Stimulated activated naive B cell treated with anti-CD40 and anti-IgM and Interleukin-4, amounts not matched to agents 10 μg/mL and 1 μg/mL and 100 μg/mL, for 72 hours (primary cell): ENCODE data around the gene LY6G5B.

Experiments used
- ATAC-seq, 2 donors: fragments of 150-1000 bp; cut with Tn5 transposase; replicated peaks; 2 replicates each; pipeline ENCODE4 v1.10.0; 2021; ENCODE audit warnings: moderate library complexity in 1 of 2
- DNase-seq: peaks from one replicate; pipeline ENCODE4 v3.0.0; 2021
- H3K27ac Mint-ChIP-seq: one replicate; pipeline ENCODE4 v1.8.0; 2022; ENCODE audit warnings: mild to moderate bottlenecking, mixed read lengths
- H3K27me3 Mint-ChIP-seq, 2 donors: one replicate each; pipeline ENCODE4 v1.8.0; 2022; ENCODE audit warnings: mixed read lengths in 2 of 2
- H3K36me3 Mint-ChIP-seq, 2 donors: one replicate each; pipeline ENCODE4 v1.8.0; 2022; ENCODE audit warnings: mixed read lengths in 2 of 2, mild to moderate bottlenecking in 1 of 2
- H3K4me1 Mint-ChIP-seq, 2 donors: one replicate each; pipeline ENCODE4 v1.8.0; 2022; ENCODE audit warnings: mixed read lengths in 2 of 2, mild to moderate bottlenecking in 1 of 2
- H3K4me3 Mint-ChIP-seq, 2 donors: one replicate each; pipeline ENCODE4 v1.8.0; 2022; ENCODE audit warnings: mild to moderate bottlenecking in 2 of 2, mixed read lengths in 2 of 2, moderate library complexity in 1 of 2
- H3K9me3 Mint-ChIP-seq, 2 donors: one replicate each; pipeline ENCODE4 v1.8.0; 2022; ENCODE audit warnings: mixed read lengths in 2 of 2, mild to moderate bottlenecking in 1 of 2

Gene LY6G5B

GRCh38 chr6:31633447-31633846, 36.3 kb upstream of the LY6G5B start:
- Mint-ChIP-seq H3K36me3 (peaks cover 59 to 79% of the 10 kb centered on the region in 2 donors), H3K4me3 (no peak overlapping the region), H3K27me3 (no peaks in the 10 kb centered on the region), H3K27ac (peak overlapping the region; percentile 71), H3K9me3 (no peaks in the 10 kb centered on the region), H3K4me1 (peaks cover 11 to 34% of the 10 kb centered on the region in 2 donors)
- ATAC-seq, result no peak
- no peak for DNase-seq

GRCh38 chr6:31634131-31634530, 35.6 kb upstream of the LY6G5B start:
- Mint-ChIP-seq H3K4me3 (no peak overlapping the region), H3K4me1 (peaks cover 11 to 34% of the 10 kb centered on the region in 2 donors), H3K9me3 (no peaks in the 10 kb centered on the region), H3K27ac (peak overlapping the region; percentile 84), H3K36me3 (peaks cover 57 to 78% of the 10 kb centered on the region in 2 donors), H3K27me3 (no peaks in the 10 kb centered on the region)
- no peak for DNase-seq
- ATAC-seq, result no peak

GRCh38 chr6:31634969-31635575, 34.7 kb upstream of the LY6G5B start:
- no peak for DNase-seq
- no peaks in the 10 kb centered on the region for H3K9me3 Mint-ChIP-seq
- H3K27ac Mint-ChIP-seq, result peak overlapping the region; percentile 67
- ATAC-seq, result no peak
- no peak overlapping the region for H3K4me3 Mint-ChIP-seq
- H3K36me3 Mint-ChIP-seq, result peaks cover 51 to 75% of the 10 kb centered on the region in 2 donors
- no peaks in the 10 kb centered on the region for H3K27me3 Mint-ChIP-seq
- H3K4me1 Mint-ChIP-seq, result peaks cover 11 to 34% of the 10 kb centered on the region in 2 donors

- H3K27me3 Mint-ChIP-seq, result no peaks in the 10 kb centered on the region
- peak overlapping the region; percentile 60 for H3K27ac Mint-ChIP-seq
- DNase-seq (no peak), ATAC-seq (no peak)
- peaks cover 7 to 20% of the 10 kb centered on the region in 2 donors for H3K4me1 Mint-ChIP-seq
- no peak overlapping the region for H3K4me3 Mint-ChIP-seq
- H3K9me3 Mint-ChIP-seq, result no peaks in the 10 kb centered on the region
- H3K36me3 Mint-ChIP-seq, result peaks cover 35 to 72% of the 10 kb centered on the region in 2 donors
Observed at GRCh38 chr6:31636698-31637596, 32.8 kb upstream of the LY6G5B start.

- peaks cover 4 to 8% of the 10 kb centered on the region in 2 donors for H3K4me1 Mint-ChIP-seq
- no peaks in the 10 kb centered on the region for H3K9me3 Mint-ChIP-seq
- no peak for ATAC-seq
- no peaks in the 10 kb centered on the region for H3K27me3 Mint-ChIP-seq
- H3K36me3 Mint-ChIP-seq, result peaks cover 28 to 62% of the 10 kb centered on the region in 2 donors
- peak overlapping the region; percentile 5 for H3K27ac Mint-ChIP-seq
- H3K4me3 Mint-ChIP-seq, result no peak overlapping the region
- DNase-seq, result no peak
Observed at GRCh38 chr6:31639043-31639442, 30.7 kb upstream of the LY6G5B start.

GRCh38 chr6:31639449-31639861, 30.3 kb upstream of the LY6G5B start:
- Mint-ChIP-seq H3K36me3 (peaks cover 27 to 60% of the 10 kb centered on the region in 2 donors), H3K4me3 (no peak overlapping the region), H3K27me3 (no peaks in the 10 kb centered on the region), H3K4me1 (peaks cover 4 to 6% of the 10 kb centered on the region in 2 donors), H3K27ac (peak overlapping the region; percentile 65), H3K9me3 (no peaks in the 10 kb centered on the region)
- ATAC-seq (no peak), DNase-seq (no peak)

GRCh38 chr6:31640612-31641011, 29.2 kb upstream of the LY6G5B start:
- no peak for ATAC-seq

GRCh38 chr6:31641370-31641769, 28.4 kb upstream of the LY6G5B start:
- Mint-ChIP-seq H3K9me3 (no peaks in the 10 kb centered on the region), H3K27ac (no peak overlapping the region), H3K36me3 (peaks cover 27 to 57% of the 10 kb centered on the region in 2 donors), H3K4me3 (no peak overlapping the region), H3K27me3 (no peaks in the 10 kb centered on the region), H3K4me1 (peaks cover 0 to 6% of the 10 kb centered on the region in 2 donors)
- ATAC-seq, result no peak
- no peak for DNase-seq

More at GRCh38 chr6:31640612-31641011, 29.2 kb upstream of the LY6G5B start:
- no peak for DNase-seq
- no peaks in the 10 kb centered on the region for H3K27me3 Mint-ChIP-seq
- peaks cover 30 to 60% of the 10 kb centered on the region in 2 donors for H3K36me3 Mint-ChIP-seq
- H3K4me1 Mint-ChIP-seq, result peaks cover 2 to 6% of the 10 kb centered on the region in 2 donors
- H3K4me3 Mint-ChIP-seq, result no peak overlapping the region
- H3K27ac Mint-ChIP-seq, result peak overlapping the region; percentile 9
- H3K9me3 Mint-ChIP-seq, result no peaks in the 10 kb centered on the region

GRCh38 chr6:31642798-31643570, 26.8 kb upstream of the LY6G5B start:
- no peaks in the 10 kb centered on the region for H3K4me1 Mint-ChIP-seq
- peak overlapping the region; percentile 25 for H3K27ac Mint-ChIP-seq
- no peaks in the 10 kb centered on the region for H3K27me3 Mint-ChIP-seq
- H3K4me3 Mint-ChIP-seq, result no peak overlapping the region
- H3K36me3 Mint-ChIP-seq, result peaks cover 29 to 53% of the 10 kb centered on the region in 2 donors
- H3K9me3 Mint-ChIP-seq, result no peaks in the 10 kb centered on the region
- no peak for ATAC-seq
- no peak for DNase-seq

- H3K36me3 Mint-ChIP-seq, result peaks cover 32 to 61% of the 10 kb centered on the region in 2 donors
- no peaks in the 10 kb centered on the region for H3K9me3 Mint-ChIP-seq
- no peak overlapping the region for H3K4me3 Mint-ChIP-seq
- DNase-seq, result no peak
- ATAC-seq, result no peak
- H3K27ac Mint-ChIP-seq, result no peak overlapping the region
- H3K27me3 Mint-ChIP-seq, result no peaks in the 10 kb centered on the region
- peaks cover 0 to 2% of the 10 kb centered on the region in 2 donors for H3K4me1 Mint-ChIP-seq
Observed at GRCh38 chr6:31643818-31644454, 25.8 kb upstream of the LY6G5B start.

- H3K4me1 Mint-ChIP-seq, result peaks cover 4 to 15% of the 10 kb centered on the region in 2 donors
- H3K27ac Mint-ChIP-seq, result peak overlapping the region; percentile 88
- H3K9me3 Mint-ChIP-seq, result no peaks in the 10 kb centered on the region
- H3K27me3 Mint-ChIP-seq, result no peaks in the 10 kb centered on the region
- H3K4me3 Mint-ChIP-seq, result no peak overlapping the region
- DNase-seq, result no peak
- H3K36me3 Mint-ChIP-seq, result peaks cover 36 to 61% of the 10 kb centered on the region in 2 donors
- no peak for ATAC-seq
Observed at GRCh38 chr6:31645325-31645724, 24.5 kb upstream of the LY6G5B start.

- H3K4me3 Mint-ChIP-seq, result peak overlapping the region; percentile 96
- peak overlapping the region; percentile 99 for H3K27ac Mint-ChIP-seq
- no peaks in the 10 kb centered on the region for H3K27me3 Mint-ChIP-seq
- H3K9me3 Mint-ChIP-seq, result no peaks in the 10 kb centered on the region
- peak; percentile 60 to 65 for ATAC-seq
- peaks cover 24 to 52% of the 10 kb centered on the region in 2 donors for H3K4me1 Mint-ChIP-seq
- no peak for DNase-seq
- H3K36me3 Mint-ChIP-seq, result peaks cover 45 to 57% of the 10 kb centered on the region in 2 donors
Observed at GRCh38 chr6:31651602-31652191, 18.1 kb upstream of the LY6G5B start.

GRCh38 chr6:31652925-31653724, 16.7 kb upstream of the LY6G5B start:
- peak overlapping the region; percentile 99 for H3K27ac Mint-ChIP-seq
- ATAC-seq (peak; percentile 70 to 75), DNase-seq (no peak)
- peaks cover 34 to 66% of the 10 kb centered on the region in 2 donors for H3K4me1 Mint-ChIP-seq
- peaks cover 41 to 54% of the 10 kb centered on the region in 2 donors for H3K36me3 Mint-ChIP-seq
- H3K27me3 Mint-ChIP-seq, result no peaks in the 10 kb centered on the region
- H3K9me3 Mint-ChIP-seq, result no peaks in the 10 kb centered on the region
- H3K4me3 Mint-ChIP-seq, result peak overlapping the region; percentile 96
